GM23338 (cell line): ENCODE data around the gene SPATS2. TPM values are rescaled to one million over a fixed set of nuclear protein-coding genes. Genes with fewer than 3 reads are reported as not detected.

ENCODE experiments used
- ATAC-seq: fragments of 200-7000 bp; cut with Tn5 transposase; 3 replicates; pipeline ENCODE4 v1.9.1; 2020
- DNase-seq: peaks from one replicate; pipeline ENCODE4 v3.0.0-alpha.2; 2015; ENCODE audit warnings: low spot score
- H2AFZ ChIP-seq: fragments of 200-600 bp; sonication (generic); 2 replicates; pipeline ENCODE4 v1.8.0; 2016; ENCODE audit warnings: antibody characterized with exemption, mild to moderate bottlenecking, moderate library complexity
- H3F3A ChIP-seq: fragments of 200-600 bp; sonication (generic); replicated peaks from 2 replicates; pipeline ENCODE4 v1.8.0; 2017; ENCODE audit warnings: antibody characterized with exemption, mixed run types, low read depth
- H3K27ac ChIP-seq: fragments of 200-600 bp; sonication (generic); 2 replicates; pipeline ENCODE4 v1.6.1; 2016; ENCODE audit warnings: low read depth
- H3K27me3 ChIP-seq: fragments of 200-600 bp; sonication (generic); 2 replicates; pipeline ENCODE4 v1.8.0; 2016; ENCODE audit warnings: mild to moderate bottlenecking, mixed run types, moderate library complexity; ENCODE audit not compliant: insufficient read depth
- H3K36me3 ChIP-seq: fragments of 200-600 bp; sonication (generic); 2 replicates; pipeline ENCODE4 v1.8.0; 2016; ENCODE audit warnings: mild to moderate bottlenecking; ENCODE audit not compliant: insufficient read depth
- H3K4me1 ChIP-seq: fragments of 200-600 bp; sonication (generic); 2 replicates; pipeline ENCODE4 v1.8.0; 2016; ENCODE audit warnings: mild to moderate bottlenecking, moderate library complexity; ENCODE audit not compliant: insufficient read depth
- H3K4me2 ChIP-seq: fragments of 200-600 bp; sonication (generic); 2 replicates; pipeline ENCODE4 v1.7.1; 2017; ENCODE audit warnings: mixed run types
- H3K4me3 ChIP-seq: fragments of 200-600 bp; sonication (generic); 2 replicates; pipeline ENCODE4 v1.6.1; 2016; ENCODE audit warnings: mixed run types
- H3K79me2 ChIP-seq: fragments of 200-600 bp; sonication (generic); replicated peaks from 2 replicates; pipeline ENCODE4 v1.8.0; 2017; ENCODE audit warnings: mild to moderate bottlenecking; ENCODE audit not compliant: insufficient read depth
- H3K9me2 ChIP-seq: fragments of 200-600 bp; sonication (generic); 2 replicates; pipeline ENCODE4 v1.8.0; 2017; ENCODE audit not compliant: insufficient read depth
- H4K20me1 ChIP-seq: fragments of 200-600 bp; sonication (generic); replicated peaks from 2 replicates; pipeline ENCODE4 v1.8.0; 2017; ENCODE audit warnings: mild to moderate bottlenecking; ENCODE audit not compliant: insufficient read depth
- H3K27ac Mint-ChIP-seq: 2 replicates; pipeline ENCODE4 v1.8.0; 2020; ENCODE audit warnings: inconsistent platforms, mild to moderate bottlenecking, moderate library complexity, mixed read lengths
- H3K27me3 Mint-ChIP-seq: 3 replicates; pipeline ENCODE4 v1.8.0; 2022; ENCODE audit warnings: low read depth, mild to moderate bottlenecking, moderate library complexity, mixed read lengths, inconsistent platforms; ENCODE audit not compliant: insufficient read depth, poor library complexity
- H3K36me3 Mint-ChIP-seq: 3 replicates; pipeline ENCODE4 v1.8.0; 2021; ENCODE audit warnings: low read depth, mild to moderate bottlenecking, inconsistent platforms, moderate library complexity, mixed read lengths
- H3K4me1 Mint-ChIP-seq: 3 replicates; pipeline ENCODE4 v1.8.0; 2020; ENCODE audit warnings: mild to moderate bottlenecking, inconsistent platforms, mixed read lengths
- H3K4me3 Mint-ChIP-seq: 3 replicates; pipeline ENCODE4 v1.8.0; 2021; ENCODE audit warnings: moderate library complexity, mild to moderate bottlenecking, inconsistent platforms, mixed read lengths
- H3K9me3 Mint-ChIP-seq: 3 replicates; pipeline ENCODE4 v1.8.0; 2020; ENCODE audit warnings: moderate library complexity, mild to moderate bottlenecking, inconsistent platforms, mixed read lengths
- EZH2phosphoT487 ChIP-seq: fragments of 200-600 bp; sonication (generic); IDR thresholded peaks from one replicate; pipeline ENCODE4 v1.8.1; 2018; ENCODE audit warnings: antibody characterized with exemption; ENCODE audit not compliant: unreplicated experiment
- JUNB ChIP-seq: IDR thresholded peaks from one replicate; pipeline ENCODE4 v1.6.1; 2016; ENCODE audit warnings: antibody characterized with exemption; ENCODE audit not compliant: unreplicated experiment
- NANOG ChIP-seq: IDR thresholded peaks from 2 replicates; pipeline ENCODE4 v1.6.1; 2016; ENCODE audit warnings: antibody characterized with exemption, borderline replicate concordance
- POLR2AphosphoS5 ChIP-seq: IDR thresholded peaks from 2 replicates; pipeline ENCODE4 v1.6.1; 2016; ENCODE audit warnings: antibody characterized with exemption, low read depth
- STAT1 ChIP-seq: IDR thresholded peaks from one replicate; pipeline ENCODE4 v1.6.1; 2016; ENCODE audit warnings: antibody characterized with exemption; ENCODE audit not compliant: unreplicated experiment
- ZNF114 ChIP-seq: fragments of 250-450 bp; sonication (Bioruptor Pico); IDR thresholded peaks from 2 replicates; pipeline ENCODE4 v1.5.0; 2020; ENCODE audit warnings: mild to moderate bottlenecking, moderate library complexity
- ZNF331 ChIP-seq: fragments of 250-450 bp; sonication (Bioruptor Pico); IDR thresholded peaks from 2 replicates; pipeline ENCODE4 v1.5.0; 2020; ENCODE audit warnings: low read depth, mild to moderate bottlenecking, moderate library complexity
- polyA plus RNA-seq: library from polyadenylated mRNA; unstranded; fragments of >200 nt; fragmentation: Nextera tagmentation; extraction: Ambion mirVana; gene quantifications from 2 replicates; pipeline ENCODE4 v1.2.1, GENCODE V29; 2016
- total RNA-seq: library from RNA; depleted of rRNA; stranded (reverse); fragments of >200 nt; shearing (Covaris generic); gene quantifications from 2 replicates; pipeline ENCODE4 v1.2.3, GENCODE V29; 2014
- TF ChIP-seq, protein P1 (sequence below): IDR thresholded peaks from 2 replicates; pipeline ENCODE4 v1.6.1; 2016; ENCODE audit warnings: antibody characterized with exemption
- TF ChIP-seq, protein P2 (sequence below): fragments of 250-450 bp; sonication (Bioruptor Pico); IDR thresholded peaks from 2 replicates; pipeline ENCODE4 v1.5.0; 2020; ENCODE audit warnings: mild to moderate bottlenecking, moderate library complexity

SPATS2 gene
- total and polyA plus RNA-seq, 2 experiments from 2014 or later: 20.6 to 61.0 TPM

DNA sequence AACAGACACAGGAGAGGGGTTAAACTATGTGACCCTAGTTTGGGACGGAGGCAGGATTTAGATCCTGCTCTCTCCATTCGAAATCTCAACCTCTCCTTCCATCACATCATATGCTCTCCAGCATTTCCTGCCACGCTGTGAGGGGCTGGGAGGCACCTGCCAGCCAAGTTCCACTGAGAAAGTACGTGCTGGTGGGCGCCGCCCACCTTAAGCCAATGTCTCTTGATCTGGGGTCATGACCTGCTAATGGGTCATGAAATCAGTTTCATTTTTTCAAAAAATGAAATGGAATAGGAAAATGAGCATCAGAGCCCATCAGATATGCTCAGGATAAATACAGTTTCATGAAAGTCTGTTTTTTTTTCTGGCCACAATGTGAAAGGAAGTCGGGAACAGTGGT, 193.4 kb downstream of the SPATS2 start:
- peaks cover 5% of the 10 kb centered on the region for H3K27me3 Mint-ChIP-seq
- H3K4me3 Mint-ChIP-seq: no peak overlapping the region
- no peaks in the 10 kb centered on the region for H3K4me1 ChIP-seq
- DNase-seq: no peak
- no peaks in the 10 kb centered on the region for H3K9me2 ChIP-seq
- TF ChIP-seq NANOG (no peak), STAT1 (no peak), ZNF114 (CRISPR knock-in tag) (no peak), EZH2phosphoT487 (no peak), ZNF331 (CRISPR knock-in tag) (no peak), JUNB (no peak), POLR2AphosphoS5 (no peak)
- TF ChIP-seq, protein P1, sequence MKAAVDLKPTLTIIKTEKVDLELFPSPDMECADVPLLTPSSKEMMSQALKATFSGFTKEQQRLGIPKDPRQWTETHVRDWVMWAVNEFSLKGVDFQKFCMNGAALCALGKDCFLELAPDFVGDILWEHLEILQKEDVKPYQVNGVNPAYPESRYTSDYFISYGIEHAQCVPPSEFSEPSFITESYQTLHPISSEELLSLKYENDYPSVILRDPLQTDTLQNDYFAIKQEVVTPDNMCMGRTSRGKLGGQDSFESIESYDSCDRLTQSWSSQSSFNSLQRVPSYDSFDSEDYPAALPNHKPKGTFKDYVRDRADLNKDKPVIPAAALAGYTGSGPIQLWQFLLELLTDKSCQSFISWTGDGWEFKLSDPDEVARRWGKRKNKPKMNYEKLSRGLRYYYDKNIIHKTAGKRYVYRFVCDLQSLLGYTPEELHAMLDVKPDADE: no peak
- TF ChIP-seq, protein P2, sequence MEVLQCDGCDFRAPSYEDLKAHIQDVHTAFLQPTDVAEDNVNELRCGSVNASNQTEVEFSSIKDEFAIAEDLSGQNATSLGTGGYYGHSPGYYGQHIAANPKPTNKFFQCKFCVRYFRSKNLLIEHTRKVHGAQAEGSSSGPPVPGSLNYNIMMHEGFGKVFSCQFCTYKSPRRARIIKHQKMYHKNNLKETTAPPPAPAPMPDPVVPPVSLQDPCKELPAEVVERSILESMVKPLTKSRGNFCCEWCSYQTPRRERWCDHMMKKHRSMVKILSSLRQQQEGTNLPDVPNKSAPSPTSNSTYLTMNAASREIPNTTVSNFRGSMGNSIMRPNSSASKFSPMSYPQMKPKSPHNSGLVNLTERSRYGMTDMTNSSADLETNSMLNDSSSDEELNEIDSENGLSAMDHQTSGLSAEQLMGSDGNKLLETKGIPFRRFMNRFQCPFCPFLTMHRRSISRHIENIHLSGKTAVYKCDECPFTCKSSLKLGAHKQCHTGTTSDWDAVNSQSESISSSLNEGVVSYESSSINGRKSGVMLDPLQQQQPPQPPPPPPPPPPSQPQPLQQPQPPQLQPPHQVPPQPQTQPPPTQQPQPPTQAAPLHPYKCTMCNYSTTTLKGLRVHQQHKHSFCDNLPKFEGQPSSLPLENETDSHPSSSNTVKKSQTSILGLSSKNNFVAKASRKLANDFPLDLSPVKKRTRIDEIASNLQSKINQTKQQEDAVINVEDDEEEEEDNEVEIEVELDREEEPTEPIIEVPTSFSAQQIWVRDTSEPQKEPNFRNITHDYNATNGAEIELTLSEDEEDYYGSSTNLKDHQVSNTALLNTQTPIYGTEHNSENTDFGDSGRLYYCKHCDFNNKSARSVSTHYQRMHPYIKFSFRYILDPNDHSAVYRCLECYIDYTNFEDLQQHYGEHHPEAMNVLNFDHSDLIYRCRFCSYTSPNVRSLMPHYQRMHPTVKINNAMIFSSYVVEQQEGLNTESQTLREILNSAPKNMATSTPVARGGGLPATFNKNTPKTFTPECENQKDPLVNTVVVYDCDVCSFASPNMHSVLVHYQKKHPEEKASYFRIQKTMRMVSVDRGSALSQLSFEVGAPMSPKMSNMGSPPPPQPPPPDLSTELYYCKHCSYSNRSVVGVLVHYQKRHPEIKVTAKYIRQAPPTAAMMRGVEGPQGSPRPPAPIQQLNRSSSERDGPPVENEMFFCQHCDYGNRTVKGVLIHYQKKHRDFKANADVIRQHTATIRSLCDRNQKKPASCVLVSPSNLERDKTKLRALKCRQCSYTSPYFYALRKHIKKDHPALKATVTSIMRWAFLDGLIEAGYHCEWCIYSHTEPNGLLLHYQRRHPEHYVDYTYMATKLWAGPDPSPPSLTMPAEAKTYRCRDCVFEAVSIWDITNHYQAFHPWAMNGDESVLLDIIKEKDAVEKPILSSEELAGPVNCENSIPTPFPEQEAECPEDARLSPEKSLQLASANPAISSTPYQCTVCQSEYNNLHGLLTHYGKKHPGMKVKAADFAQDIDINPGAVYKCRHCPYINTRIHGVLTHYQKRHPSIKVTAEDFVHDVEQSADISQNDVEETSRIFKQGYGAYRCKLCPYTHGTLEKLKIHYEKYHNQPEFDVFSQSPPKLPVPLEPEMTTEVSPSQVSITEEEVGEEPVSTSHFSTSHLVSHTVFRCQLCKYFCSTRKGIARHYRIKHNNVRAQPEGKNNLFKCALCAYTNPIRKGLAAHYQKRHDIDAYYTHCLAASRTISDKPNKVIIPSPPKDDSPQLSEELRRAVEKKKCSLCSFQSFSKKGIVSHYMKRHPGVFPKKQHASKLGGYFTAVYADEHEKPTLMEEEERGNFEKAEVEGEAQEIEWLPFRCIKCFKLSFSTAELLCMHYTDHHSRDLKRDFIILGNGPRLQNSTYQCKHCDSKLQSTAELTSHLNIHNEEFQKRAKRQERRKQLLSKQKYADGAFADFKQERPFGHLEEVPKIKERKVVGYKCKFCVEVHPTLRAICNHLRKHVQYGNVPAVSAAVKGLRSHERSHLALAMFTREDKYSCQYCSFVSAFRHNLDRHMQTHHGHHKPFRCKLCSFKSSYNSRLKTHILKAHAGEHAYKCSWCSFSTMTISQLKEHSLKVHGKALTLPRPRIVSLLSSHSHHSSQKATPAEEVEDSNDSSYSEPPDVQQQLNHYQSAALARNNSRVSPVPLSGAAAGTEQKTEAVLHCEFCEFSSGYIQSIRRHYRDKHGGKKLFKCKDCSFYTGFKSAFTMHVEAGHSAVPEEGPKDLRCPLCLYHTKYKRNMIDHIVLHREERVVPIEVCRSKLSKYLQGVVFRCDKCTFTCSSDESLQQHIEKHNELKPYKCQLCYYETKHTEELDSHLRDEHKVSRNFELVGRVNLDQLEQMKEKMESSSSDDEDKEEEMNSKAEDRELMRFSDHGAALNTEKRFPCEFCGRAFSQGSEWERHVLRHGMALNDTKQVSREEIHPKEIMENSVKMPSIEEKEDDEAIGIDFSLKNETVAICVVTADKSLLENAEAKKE: no peak
- H2AFZ ChIP-seq: no peak overlapping the region
- no peaks in the 10 kb centered on the region for H3K79me2 ChIP-seq
- H3K36me3 Mint-ChIP-seq: peaks cover 72% of the 10 kb centered on the region
- no peak overlapping the region for H3K4me2 ChIP-seq
- no peak overlapping the region for H3K27ac Mint-ChIP-seq
- H4K20me1 ChIP-seq: no peaks in the 10 kb centered on the region
- H3F3A ChIP-seq: no peaks in the 10 kb centered on the region
- no peaks in the 10 kb centered on the region for H3K27me3 ChIP-seq
- ATAC-seq: no peak
- no peaks in the 10 kb centered on the region for H3K9me3 Mint-ChIP-seq
- no peak overlapping the region for H3K4me3 ChIP-seq
- no peak overlapping the region for H3K27ac ChIP-seq
- no peaks in the 10 kb centered on the region for H3K4me1 Mint-ChIP-seq
- H3K36me3 ChIP-seq: peaks cover 31% of the 10 kb centered on the region
